MM.1S (cell line): Measurements from ENCODE around the gene UBE2K.

Experiments used
- EZH2phosphoT487 ChIP-seq: fragments of 300-600 bp; sonication (generic); IDR thresholded peaks from 2 replicates; pipeline ENCODE4 v1.6.1; 2018; ENCODE audit warnings: antibody characterized with exemption, low read length
- TF ChIP-seq, protein P1 (sequence below): fragments of 300-600 bp; sonication (generic); IDR thresholded peaks from 2 replicates; pipeline ENCODE4 v1.5.1; 2016; ENCODE audit warnings: antibody characterized with exemption, low read length, mixed read lengths

DNA sequence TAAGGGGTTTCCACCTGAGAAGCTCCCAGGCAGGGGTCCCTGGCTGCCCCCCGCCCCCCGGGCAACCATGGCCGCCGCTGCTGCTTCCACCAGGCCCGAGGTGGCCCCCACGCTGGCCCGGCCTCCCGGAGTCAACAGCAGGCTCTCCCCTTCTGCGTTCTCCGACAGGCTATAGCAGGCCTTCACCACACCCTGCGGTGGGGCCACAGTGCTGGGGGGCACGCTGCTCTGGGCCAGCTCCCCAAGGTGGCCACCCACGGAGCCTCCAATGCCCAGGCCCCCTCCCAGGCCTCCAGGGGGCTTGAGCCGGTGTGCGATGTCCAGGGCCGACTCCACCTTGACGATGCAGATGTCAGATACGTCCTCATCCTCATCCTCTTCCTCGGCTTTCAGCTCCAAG is 72.5 kb downstream of the UBE2K start:
- no peak for TF ChIP-seq EZH2phosphoT487
- TF ChIP-seq, protein P1, sequence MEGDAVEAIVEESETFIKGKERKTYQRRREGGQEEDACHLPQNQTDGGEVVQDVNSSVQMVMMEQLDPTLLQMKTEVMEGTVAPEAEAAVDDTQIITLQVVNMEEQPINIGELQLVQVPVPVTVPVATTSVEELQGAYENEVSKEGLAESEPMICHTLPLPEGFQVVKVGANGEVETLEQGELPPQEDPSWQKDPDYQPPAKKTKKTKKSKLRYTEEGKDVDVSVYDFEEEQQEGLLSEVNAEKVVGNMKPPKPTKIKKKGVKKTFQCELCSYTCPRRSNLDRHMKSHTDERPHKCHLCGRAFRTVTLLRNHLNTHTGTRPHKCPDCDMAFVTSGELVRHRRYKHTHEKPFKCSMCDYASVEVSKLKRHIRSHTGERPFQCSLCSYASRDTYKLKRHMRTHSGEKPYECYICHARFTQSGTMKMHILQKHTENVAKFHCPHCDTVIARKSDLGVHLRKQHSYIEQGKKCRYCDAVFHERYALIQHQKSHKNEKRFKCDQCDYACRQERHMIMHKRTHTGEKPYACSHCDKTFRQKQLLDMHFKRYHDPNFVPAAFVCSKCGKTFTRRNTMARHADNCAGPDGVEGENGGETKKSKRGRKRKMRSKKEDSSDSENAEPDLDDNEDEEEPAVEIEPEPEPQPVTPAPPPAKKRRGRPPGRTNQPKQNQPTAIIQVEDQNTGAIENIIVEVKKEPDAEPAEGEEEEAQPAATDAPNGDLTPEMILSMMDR = no peak
